GM19397 (cell line): ENCODE data around the gene SH2D2A.
"Not testable (repeated sequence)": the region's sequence is repeated elsewhere in the genome, so short reads cannot be mapped to it uniquely, and the experiment has no call there.

Source experiments
- ATAC-seq: cut with Tn5 transposase; IDR thresholded peaks from one replicate; pipeline ENCODE4 v1.9.1; 2021; ENCODE audit warnings: mild to moderate bottlenecking, moderate library complexity; ENCODE audit not compliant: unreplicated experiment

The SH2D2A gene

DNA sequence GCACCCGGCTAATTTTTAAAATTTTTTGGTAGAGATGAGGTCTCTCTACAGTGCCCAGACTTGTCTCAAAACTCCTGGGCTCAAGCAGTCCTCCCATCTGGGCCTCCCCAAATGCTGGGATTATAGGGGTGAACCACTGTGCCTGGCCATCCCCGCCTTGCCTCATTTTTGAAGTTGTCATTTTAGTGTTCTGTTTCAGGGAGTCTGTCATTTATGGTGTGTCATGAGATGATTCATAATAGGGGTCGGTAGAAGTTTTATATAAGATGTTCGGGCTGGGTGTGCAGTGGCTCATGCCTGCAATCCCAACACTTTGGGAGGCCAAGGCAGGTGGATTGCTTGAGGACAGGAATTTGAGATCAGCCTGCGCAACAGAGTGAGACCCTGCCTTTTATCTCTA is 40.8 kb downstream of the SH2D2A start:
- no peak for ATAC-seq

GRCh38 chr1:156773607-156774006 is 43.0 kb downstream of the SH2D2A start:
- ATAC-seq, result no peak

GRCh38 chr1:156772728-156773497 is 43.7 kb downstream of the SH2D2A start:
- ATAC-seq, result no peak

GRCh38 chr1:156772222-156772621 is 44.4 kb downstream of the SH2D2A start:
- no peak for ATAC-seq

DNA sequence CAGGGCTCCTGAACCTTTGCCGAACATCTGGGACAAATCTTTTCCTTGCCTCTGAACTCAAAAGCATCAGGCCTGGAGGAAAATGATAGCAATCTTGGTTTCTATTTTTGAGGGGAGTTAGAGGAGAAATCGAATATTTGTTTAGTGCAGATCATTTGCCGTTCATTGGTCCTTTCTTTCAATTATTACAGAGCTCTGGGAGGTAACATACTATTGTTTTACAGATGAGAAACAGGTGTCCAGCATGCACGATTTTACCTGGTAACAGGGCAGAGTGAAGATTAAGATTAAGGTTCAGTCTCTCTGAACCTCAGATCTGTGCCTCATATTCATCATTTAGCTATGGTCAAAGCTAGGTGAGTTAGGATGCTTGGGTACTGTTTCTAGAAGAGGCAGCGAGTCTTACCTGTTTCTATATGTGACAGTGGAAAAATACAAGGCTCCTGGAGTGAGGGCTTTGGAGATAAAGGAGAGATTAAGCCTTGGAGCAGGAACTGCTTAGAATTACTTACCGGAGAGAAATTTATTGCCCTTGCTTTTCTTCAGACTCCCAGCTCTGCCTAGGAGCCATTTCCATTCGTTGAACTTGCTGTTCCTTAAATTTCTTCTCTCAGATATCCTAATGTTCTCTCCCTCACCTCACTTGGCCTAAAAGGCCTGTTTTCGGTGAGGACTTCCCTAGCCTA is 47.9 kb downstream of the SH2D2A start:
- no peak for ATAC-seq

DNA sequence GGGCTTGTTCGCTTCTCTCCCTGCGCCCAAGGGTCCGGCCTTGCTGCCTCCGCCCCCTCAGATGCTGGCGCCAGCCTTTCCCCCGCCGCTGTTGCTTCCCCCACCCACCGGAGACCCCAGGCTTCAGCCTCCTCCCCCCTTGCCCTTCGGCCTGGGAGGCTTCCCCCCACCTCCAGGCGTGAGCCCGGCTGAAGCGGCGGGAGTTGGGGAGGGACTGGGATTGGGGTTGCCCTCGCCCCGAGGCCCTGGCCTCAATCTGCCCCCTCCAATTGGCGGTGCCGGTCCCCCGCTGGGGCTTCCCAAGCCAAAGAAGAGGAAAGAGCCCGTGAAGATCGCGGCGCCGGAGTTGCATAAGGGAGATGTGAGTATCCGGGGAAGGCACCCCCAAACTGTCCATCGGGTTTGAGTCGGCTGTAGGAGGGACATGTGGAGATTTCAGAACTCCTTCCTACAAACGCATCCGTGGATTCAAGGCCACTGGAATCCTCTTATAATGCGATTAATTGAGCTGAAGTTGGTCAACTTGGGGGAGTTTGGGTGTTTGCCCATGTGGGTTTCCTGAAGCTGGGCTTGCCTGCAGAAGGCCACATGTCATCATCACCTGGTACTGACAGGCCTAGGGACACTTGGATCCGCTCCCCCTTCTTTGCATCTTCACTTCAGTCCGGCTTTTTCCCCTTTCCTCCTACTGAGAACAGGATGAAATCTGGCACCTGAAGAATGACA is 48.6 kb downstream of the SH2D2A start:
- ATAC-seq, result peak; percentile 1

DNA sequence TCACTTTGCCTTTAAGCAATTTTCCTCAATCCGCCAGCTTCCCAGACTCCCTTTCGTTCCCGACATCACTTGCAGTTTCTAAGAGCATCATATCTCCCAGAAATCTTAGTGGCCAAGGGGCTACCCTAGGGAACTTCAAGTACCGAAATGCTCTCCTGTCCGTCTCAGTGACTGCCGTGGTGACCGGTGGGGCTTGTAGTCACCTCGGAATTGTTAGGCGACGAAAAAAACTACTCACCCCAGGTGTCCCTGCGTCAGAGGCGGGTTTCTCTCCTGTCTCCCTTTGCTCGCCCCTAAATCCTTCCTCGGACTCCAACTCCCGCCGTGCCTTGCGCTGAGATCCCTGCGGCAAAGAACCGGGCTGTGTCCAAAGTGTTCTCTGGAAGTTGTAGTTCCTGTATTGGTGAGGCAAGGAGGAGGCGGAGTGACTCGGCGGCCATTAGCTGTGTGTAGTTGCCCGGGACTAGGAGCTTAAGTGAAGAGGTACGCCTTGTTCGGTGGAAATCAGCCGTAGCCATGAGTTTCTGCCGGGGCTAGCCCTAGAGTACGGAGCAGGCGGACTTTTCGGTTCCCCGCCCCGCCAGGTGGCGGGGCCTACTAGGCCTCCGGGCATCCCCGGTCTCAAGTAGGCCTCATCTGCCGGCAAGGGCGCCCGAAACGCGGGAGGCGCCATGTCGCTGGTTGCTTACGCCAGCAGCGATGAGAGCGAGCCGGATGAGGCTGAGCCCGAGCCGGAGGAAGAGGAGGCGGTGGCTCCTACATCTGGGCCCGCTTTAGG is 49.4 kb downstream of the SH2D2A start, which contains the start of gene PRCC:
Gene PRCC, plus strand, starts transcription at position 435 of the 778 bp plus-strand sequence. Its CDS starts 237 bp downstream, at position 672.
- peak; percentile 92 for ATAC-seq

DNA sequence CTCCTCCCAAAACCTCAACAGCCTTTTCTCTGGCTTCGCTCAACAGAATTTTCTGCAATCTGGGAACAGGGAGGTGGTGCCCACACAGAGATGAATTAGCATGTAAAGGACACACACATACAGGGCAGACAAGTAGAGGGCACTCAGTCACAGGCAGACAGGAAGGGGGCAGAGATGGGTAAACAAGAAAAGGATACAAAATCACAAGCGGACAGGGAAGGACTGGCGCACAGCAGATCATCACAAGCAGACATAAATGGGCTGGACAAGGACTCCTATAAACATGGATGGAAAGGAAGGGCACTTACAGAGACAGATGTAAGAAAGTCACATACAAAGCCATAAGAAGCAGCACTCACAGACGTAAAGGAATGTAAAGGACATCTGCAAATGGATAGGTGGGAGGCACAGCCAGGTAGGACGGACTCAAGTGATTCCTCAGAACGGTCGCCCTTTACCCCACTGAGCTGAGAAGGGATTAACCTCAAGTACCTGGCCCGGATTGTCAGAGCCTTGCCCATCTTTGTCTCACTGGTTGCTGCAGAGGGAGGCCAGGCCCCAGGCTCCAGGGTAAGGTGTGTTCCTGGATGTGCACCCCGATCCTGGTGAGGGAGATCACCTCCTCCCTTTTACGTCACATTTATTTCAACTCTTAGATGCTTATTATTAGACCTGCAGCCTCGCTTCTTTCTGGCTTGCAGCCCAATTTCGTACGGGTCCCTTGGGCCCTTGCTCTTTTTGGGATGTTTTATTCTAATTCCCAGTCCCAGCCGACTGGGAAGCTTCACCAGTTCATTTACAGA is 50.1 kb downstream of the SH2D2A start:
- peak; percentile 6 for ATAC-seq

GRCh38 chr1:156765666-156766065 is 51.0 kb downstream of the SH2D2A start:
- ATAC-seq, result no peak

DNA sequence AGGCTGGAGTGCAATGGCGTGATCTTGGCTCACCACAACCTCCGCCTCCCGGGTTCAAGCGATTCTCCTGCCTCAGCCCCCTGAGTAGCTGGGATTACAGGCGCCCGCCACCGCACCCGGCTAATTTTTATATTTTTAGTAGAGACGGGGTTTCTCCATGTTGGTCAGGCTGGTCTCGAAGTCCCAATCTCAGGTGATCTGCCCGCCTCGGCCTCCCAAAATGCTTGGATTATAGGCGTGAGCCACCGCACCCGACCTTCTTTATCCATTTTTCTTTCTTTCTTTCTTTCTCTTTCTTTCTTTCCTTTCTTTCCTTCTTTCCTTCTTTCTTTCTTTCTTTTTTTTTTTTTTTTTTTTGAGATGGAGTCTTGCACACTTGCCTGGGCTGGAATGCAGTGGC is 51.5 kb downstream of the SH2D2A start:
- not testable (repeated sequence) for ATAC-seq

GRCh38 chr1:156760796-156761104 is 55.9 kb downstream of the SH2D2A start:
- ATAC-seq, result no peak

DNA sequence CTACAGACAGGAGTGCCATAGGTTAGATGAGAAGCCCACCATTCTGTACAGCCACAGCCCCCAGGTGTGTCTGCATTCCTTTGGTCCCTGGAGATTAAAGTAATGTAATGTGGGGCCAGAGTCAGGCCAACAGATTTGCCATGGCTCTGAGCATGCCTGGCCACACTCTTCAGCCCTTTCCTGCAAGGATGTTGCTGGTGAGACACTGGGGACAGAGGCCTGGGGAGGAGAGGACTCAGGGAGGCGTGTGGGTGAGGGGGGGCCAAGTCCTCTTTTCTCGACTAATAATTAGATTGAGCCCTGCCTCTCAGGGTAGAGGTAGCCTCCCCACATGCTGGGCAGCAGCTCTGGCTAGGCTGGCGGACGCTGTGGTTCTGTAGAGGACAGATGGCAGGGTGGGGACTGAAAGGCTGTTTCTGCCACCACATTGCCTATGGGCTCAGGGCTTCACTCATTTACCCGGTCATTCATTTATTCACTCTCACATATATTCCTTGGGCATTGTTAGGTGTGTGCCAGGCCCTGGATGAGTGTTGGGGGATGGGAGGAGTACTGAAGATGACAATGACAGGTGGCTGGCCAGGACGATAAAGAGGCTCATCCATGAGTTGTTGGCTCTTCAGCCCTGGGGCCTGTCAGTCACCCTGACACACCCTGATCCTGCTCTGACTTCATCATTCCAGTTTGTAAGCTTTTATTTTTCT is 56.4 kb downstream of the SH2D2A start:
- ATAC-seq, result no peak

GRCh38 chr1:156757572-156758253 is 58.9 kb downstream of the SH2D2A start:
- not testable (repeated sequence) for ATAC-seq

DNA sequence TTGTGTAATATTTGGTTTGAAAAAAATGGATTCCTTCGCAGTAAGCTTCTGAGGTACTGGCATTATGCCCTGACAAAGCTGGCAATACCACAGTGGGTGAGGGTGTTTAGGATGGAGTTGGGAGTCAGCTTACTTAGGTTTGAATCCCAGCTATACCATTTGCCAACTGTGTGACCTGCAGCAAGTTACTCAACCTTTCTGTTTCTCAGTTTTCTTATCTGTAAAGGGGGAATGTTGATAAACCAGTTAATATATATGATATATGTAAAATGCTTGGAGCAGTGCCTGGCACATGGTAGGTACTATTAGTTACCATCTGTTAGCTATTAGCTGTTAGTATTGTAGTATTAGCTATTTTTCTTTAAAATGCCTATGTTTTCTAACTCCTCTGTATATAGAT is 60.3 kb downstream of the SH2D2A start:
- no peak for ATAC-seq
